ENCODE measurements around the gene WBP4. TPM values are rescaled to one million over a fixed set of nuclear protein-coding genes. Genes with fewer than 3 reads are reported as not detected.
"Not testable (repeated sequence)": the region's sequence is repeated elsewhere in the genome, so short reads cannot be mapped to it uniquely, and the experiment has no call there.

The WBP4 gene
- total RNA-seq, 4 donors from 2014 or later, result 3.4 to 10.3 (median 8.3) TPM

- in situ Hi-C loops (cut with MboI; ENCODE audit: low pct_ligation_motif_present in 1 of 4, low pct_unique_long_range_greater_than_20kb in 1 of 4, low sequenced_read_pairs in 3 of 4), result no loop called here
- Histone ChIP-seq H3K27me3 (no peaks in the 10 kb centered on the region), H3K9me3 (no peaks in the 10 kb centered on the region), H3K36me3 (no peaks in the 10 kb centered on the region), H3K4me1 (peaks cover 0 to 21% (median 14%) of the 10 kb centered on the region in 4 donors), H3K27ac (no peak overlapping the region), H3K4me3 (no peak overlapping the region)
- 80 to 89% methylated on average over 1 to 2 of the region's 2 CpGs for WGBS, 2 donors (ENCODE audit: low coverage in 1 of 2)
- intact Hi-C loops (cut with DNase I; ENCODE audit: low total_unique reads), result no loop called here
- no peak for DNase-seq
- TF ChIP-seq POLR2AphosphoS5 (IDR thresholded peaks at IDR 0.05) (no peak), EP300 (IDR thresholded peaks at IDR 0.05; ENCODE audit: low read depth) (no peak), POLR2A (IDR thresholded peaks at IDR 0.05) (no peak)
- TF ChIP-seq, protein P1, sequence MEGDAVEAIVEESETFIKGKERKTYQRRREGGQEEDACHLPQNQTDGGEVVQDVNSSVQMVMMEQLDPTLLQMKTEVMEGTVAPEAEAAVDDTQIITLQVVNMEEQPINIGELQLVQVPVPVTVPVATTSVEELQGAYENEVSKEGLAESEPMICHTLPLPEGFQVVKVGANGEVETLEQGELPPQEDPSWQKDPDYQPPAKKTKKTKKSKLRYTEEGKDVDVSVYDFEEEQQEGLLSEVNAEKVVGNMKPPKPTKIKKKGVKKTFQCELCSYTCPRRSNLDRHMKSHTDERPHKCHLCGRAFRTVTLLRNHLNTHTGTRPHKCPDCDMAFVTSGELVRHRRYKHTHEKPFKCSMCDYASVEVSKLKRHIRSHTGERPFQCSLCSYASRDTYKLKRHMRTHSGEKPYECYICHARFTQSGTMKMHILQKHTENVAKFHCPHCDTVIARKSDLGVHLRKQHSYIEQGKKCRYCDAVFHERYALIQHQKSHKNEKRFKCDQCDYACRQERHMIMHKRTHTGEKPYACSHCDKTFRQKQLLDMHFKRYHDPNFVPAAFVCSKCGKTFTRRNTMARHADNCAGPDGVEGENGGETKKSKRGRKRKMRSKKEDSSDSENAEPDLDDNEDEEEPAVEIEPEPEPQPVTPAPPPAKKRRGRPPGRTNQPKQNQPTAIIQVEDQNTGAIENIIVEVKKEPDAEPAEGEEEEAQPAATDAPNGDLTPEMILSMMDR (IDR thresholded peaks at IDR 0.05), result no peak
These were observed 31.7 kb upstream of the WBP4 start for GRCh38 chr13:41029629-41030028.

- Histone ChIP-seq H3K27ac (no peak overlapping the region), H3K4me1 (peaks cover 0 to 11% (median 0%) of the 10 kb centered on the region in 4 donors), H3K4me3 (no peak overlapping the region), H3K36me3 (no peaks in the 10 kb centered on the region), H3K27me3 (no peaks in the 10 kb centered on the region), H3K9me3 (no peaks in the 10 kb centered on the region)
- intact Hi-C loops (cut with DNase I; ENCODE audit: low total_unique reads), result no loop called here
- 36 to 44% methylated on average over 2 of the region's 2 CpGs for WGBS, 2 donors (ENCODE audit: low coverage in 1 of 2)
- DNase-seq, result no peak
- in situ Hi-C loops (cut with MboI; ENCODE audit: low pct_ligation_motif_present in 1 of 4, low pct_unique_long_range_greater_than_20kb in 1 of 4, low sequenced_read_pairs in 3 of 4), result no loop called here
- TF ChIP-seq, protein P1 (IDR thresholded peaks at IDR 0.05), result no peak
- TF ChIP-seq POLR2A (IDR thresholded peaks at IDR 0.05) (no peak), POLR2AphosphoS5 (IDR thresholded peaks at IDR 0.05) (no peak), EP300 (IDR thresholded peaks at IDR 0.05; ENCODE audit: low read depth) (no peak)
These were observed 28.5 kb upstream of the WBP4 start for GRCh38 chr13:41032691-41033376.

DNA sequence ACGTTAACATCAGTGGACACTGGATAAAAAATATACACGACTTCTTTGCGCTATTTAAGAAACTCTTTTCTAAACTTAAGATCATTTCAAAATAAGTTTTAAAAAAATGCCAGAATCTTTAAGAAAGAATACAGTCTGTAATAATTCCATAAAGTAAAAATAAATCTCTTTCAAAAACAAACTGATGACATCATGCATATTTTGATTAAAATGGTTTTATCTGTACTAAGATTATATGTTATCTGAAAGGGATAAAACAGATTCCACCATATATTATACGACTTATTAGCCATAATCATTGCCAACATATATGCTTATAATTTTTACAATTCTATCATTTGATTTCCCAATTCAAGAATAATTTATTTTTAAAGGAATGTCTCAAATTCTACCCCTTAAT lies 26.9 kb upstream of the WBP4 start:
- H3K9me3 ChIP-seq, result no peaks in the 10 kb centered on the region
- no peak for DNase-seq
- TF ChIP-seq, protein P1 (IDR thresholded peaks at IDR 0.05), result no peak
- TF ChIP-seq EP300 (IDR thresholded peaks at IDR 0.05; ENCODE audit: low read depth) (no peak), POLR2A (IDR thresholded peaks at IDR 0.05) (no peak), POLR2AphosphoS5 (IDR thresholded peaks at IDR 0.05) (no peak)
- intact Hi-C loops (cut with DNase I; ENCODE audit: low total_unique reads) (no loop called here), in situ Hi-C loops (cut with MboI; ENCODE audit: low pct_ligation_motif_present in 1 of 4, low pct_unique_long_range_greater_than_20kb in 1 of 4, low sequenced_read_pairs in 3 of 4) (no loop called here)
- no peaks in the 10 kb centered on the region for H3K36me3 ChIP-seq
- H3K4me1 ChIP-seq, result peaks cover 0 to 11% (median 0%) of the 10 kb centered on the region in 4 donors
- H3K27ac ChIP-seq, result no peak overlapping the region
- WGBS, 2 donors (ENCODE audit: low coverage in 1 of 2), result 94 to 98% methylated on average over 4 of the region's 4 CpGs
- no peak overlapping the region for H3K4me3 ChIP-seq
- H3K27me3 ChIP-seq, result no peaks in the 10 kb centered on the region

DNA sequence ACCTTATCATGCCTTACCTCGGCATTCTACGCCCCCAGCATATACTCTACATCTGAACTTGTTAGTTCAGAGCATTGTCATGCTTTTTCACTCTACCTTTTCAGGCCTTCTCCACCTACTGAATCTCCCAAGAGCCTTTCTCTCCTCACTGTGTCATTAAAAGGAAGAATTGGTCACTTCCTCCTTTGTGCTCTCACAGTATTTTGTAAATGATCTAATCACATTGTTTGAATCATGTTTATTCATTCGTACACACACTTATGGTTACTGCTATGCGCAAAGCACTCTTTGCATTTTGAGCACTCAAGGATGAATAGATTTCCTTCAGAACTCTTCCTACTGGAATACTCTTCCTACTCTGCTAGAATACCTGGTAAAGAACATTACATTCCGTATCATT lies 26.4 kb upstream of the WBP4 start:
- Histone ChIP-seq H3K4me1 (peaks cover 0 to 11% (median 0%) of the 10 kb centered on the region in 4 donors), H3K9me3 (no peaks in the 10 kb centered on the region), H3K27me3 (no peaks in the 10 kb centered on the region), H3K27ac (no peak overlapping the region), H3K4me3 (no peak overlapping the region), H3K36me3 (no peaks in the 10 kb centered on the region)
- no peak for DNase-seq
- intact Hi-C loops (cut with DNase I; ENCODE audit: low total_unique reads), result no loop called here
- in situ Hi-C loops (cut with MboI; ENCODE audit: low pct_ligation_motif_present in 1 of 4, low pct_unique_long_range_greater_than_20kb in 1 of 4, low sequenced_read_pairs in 3 of 4), result no loop called here
- WGBS, 2 donors (ENCODE audit: low coverage in 1 of 2), result 84 to 89% methylated on average over 5 of the region's 5 CpGs
- TF ChIP-seq POLR2A (IDR thresholded peaks at IDR 0.05), result no peak
- no peak for TF ChIP-seq POLR2AphosphoS5 (IDR thresholded peaks at IDR 0.05)
- TF ChIP-seq, protein P1 (IDR thresholded peaks at IDR 0.05), result no peak
- TF ChIP-seq EP300 (IDR thresholded peaks at IDR 0.05; ENCODE audit: low read depth), result no peak

DNA sequence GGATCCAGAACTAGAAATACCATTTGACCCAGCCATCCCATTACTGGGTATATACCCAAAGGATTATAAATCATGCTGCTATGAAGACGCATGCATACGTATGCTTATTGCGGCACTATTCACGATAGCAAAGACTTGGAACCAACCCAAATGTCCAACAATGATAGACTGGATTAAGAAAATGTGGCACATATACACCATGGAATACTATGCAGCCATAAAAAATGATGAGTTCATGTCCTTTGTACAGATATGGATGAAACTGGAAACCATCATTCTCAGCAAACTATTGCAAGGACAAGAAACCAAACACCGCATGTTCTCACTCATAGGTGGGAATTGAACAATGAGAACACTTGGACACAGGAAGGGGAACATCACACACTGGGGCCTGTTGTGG lies 24.8 kb upstream of the WBP4 start:
- WGBS, 2 donors (ENCODE audit: low coverage in 1 of 2), result 97 to 100% methylated on average over 2 to 5 of the region's 5 CpGs
- H3K27ac ChIP-seq; DNase-seq; H3K4me1 ChIP-seq; H3K36me3 ChIP-seq; H3K4me3 ChIP-seq; in situ Hi-C loops (cut with MboI; ENCODE audit: low pct_ligation_motif_present in 1 of 4, low pct_unique_long_range_greater_than_20kb in 1 of 4, low sequenced_read_pairs in 3 of 4); H3K27me3 ChIP-seq; intact Hi-C loops (cut with DNase I; ENCODE audit: low total_unique reads); H3K9me3 ChIP-seq: not testable (repeated sequence)

All from transverse colon (tissue), 4 donors.